Kidney tubule cell (primary cell): ENCODE results near the gene NISCH.

Source experiments
- DNase-seq: peaks from one replicate; pipeline ENCODE4 v3.0.0-alpha.2; 2018; ENCODE audit warnings: low spot score

NISCH gene

DNA sequence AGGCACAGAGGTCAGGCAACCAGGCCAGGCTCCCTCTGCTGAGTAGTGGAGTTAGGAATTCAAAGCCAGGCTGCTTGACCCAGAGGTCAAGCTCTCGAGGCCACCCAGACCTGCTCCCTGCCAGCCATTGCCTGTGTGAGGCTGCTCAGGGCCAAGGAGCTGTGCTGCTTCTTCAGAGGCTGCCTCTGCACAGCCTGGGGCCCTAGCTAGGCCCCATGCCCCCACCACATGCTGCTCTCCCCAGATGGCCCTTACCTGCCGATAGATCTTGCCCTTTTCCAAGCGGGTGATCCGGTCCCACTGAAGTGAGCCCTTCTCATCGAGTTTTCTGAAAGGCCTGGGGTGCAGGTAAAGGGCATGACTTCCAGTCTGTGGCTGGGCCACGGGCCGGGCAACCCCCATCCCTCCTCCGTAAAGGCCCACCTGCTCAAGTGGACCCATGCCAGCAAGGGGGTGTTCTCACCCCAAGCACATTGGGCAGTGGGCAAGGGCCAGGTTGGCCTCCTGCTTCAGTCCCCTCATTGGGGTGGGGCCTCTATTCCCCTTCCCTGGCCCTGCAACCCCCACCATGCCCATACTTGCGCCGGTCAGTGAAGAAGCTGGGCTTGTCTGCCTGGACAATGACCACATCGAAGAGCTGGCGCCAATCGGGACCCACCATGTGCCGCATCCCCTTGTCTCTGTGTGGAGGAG is 71.8 kb downstream of the NISCH start:
- DNase-seq, result peak; percentile 58

DNA sequence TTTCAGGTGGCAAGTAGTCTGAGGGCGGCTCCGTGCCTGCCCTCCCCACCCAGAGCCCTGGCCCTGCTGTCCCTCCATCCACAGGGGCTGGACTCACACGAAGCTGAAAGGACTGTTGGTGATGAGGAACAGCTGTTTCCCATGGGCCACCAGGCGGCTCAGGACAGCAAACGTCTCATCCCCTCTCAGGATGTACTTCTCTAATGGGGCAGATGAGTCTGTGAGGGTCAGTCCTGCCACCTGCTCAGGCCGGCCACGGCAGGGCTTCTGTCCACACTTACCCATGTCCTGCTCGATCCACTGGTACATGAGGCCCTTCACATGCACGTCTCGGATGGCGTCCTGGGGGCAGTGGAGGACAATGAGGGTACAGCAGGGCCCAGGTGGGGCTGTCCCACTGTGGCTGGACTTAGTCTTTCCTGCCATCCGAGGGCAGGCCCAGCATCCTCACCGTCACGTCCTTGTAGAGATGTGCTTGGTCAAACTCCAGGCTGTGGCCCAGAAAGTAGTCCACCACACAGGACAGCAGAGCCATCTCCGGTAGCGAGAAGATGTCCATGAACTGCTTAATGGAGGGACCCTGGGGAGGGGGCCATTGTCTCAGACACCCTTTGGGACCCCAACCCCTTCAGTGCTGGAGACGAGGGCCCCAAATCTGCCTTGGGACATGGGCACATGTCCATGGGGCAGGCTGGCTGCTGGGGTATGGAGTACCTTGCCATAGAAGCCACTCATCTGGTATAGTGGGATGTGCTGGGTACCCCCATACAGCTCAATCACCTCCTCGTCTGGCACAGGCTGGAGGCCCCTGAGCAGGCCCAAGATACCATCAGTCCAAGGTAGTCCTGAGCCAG is 72.6 kb downstream of the NISCH start:
- no peak for DNase-seq

DNA sequence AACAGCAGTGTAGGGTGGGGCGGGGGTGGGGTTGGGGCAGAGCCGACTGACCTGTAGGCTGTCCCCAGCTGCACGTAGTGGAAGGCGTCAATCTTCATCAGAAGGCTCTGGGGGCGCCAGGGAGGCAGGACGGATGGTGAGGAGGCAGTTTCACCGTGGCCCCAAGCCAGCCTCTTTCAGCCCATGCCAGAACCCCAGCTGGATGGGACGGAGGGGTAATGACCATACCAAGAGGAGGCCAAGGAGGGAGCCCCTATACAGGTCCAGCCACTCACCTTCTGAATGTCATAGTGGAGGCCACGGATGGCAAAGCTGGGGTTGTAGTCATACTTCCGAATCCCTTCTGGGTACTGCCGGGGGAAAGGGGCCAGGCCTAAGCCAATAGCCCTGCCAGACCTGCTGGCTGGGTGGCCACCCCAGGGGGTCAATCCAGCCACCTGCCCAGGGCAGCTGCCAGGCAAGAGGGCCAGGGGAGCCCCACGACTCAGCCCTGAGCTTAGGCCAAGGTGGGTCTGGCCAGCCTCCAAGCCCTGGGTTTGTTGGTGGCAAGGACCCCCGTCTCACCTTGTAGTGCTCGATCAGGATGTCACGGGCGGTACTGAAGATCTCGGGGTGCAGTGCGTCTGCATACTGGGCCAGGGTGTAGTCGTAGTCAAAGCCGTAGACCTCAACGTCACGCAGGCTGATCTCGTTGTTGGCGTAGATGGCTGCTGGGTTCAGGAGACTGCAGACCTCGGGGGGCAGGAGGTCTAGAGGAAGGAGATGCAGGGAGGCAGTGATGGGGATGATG is 73.4 kb downstream of the NISCH start:
- no peak for DNase-seq

DNA sequence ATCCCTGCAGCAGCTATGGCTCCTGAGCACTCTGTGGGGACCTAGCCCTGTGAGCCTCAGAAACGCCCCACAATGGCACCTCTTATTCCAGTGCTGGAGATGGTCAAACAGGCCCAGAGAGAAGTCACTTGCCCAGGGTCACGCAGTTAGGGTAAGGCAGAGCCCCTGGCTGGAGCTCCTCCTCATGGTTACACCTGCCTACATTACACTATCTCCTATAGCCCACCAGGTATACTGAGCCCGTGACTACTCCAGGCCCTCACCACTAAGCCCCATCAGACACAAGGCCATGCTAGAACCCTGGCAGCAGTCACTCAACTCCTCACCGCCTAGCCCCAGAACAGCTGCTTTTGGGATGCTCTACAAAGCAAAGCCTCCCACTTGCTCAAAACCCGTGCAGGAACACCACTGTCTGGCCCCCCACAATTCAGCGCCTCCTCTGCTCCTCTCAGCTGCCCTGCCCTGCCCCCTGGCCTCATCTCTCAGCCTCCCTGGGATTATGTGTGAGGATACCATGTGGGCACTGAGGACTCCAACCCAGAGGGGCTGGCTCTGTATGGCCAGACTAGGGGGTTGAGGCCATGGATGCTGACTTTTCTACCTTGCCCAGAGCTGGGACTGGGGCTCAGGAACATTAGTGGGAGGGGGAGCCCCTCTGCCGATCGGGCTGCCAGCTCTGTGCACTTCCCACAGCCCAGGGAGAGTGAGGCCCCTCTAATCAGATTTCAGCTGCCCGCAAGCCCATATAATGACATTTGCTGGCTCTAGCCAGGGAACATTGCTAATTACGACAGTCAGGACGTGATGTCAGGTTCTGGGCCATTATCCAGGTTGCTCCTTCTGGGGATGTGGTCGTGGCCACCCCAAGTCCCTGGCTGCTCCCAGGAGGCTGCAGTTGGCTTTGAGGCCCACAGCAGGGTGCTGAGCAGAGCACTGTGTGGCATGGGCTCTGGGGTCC is 74.3 kb downstream of the NISCH start:
- DNase-seq, result no peak

DNA sequence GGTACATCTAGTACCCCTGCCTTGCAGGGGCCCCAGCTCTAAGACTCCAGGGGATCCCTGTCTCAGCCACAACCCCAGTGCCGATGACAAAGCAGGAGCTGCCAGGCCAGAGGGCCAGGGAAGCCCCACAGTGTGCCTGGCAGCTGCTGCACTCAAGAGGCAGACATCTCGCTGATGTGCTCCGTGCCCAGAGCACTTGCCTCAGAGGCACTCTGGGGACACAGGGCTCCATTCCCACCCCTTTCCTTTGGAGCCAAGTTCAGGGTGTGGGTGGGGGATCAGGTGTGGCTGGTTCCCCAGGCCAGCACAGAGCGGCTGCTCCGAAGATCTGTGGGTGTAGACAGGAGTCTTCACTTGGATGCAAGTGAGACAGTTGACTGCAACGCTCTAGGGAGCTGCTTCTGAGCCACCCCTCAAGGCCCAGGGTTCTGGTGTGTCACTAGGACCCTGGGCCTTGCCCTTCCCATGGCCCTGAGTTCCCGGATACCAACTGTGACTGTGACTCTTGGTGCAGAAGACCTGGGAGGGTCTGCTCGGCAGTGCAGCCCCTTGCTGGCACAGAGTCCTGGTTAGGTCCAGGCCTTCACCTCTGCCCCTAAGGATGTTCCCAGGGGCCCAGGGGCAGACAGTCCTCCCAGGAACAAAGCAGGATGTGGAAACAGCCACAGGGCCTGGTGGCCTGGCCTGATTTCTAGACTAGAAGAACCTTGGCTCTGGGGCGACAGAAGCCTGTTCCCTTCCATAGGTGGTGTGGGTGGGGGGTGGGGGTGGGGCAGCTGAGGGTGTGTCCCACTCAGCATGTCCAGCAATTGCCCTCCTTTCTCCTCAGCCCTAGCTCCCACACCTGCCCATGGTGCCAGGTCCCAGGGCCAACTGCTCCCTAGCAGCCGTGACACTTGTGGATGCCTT is 75.8 kb downstream of the NISCH start:
- DNase-seq, result no peak

DNA sequence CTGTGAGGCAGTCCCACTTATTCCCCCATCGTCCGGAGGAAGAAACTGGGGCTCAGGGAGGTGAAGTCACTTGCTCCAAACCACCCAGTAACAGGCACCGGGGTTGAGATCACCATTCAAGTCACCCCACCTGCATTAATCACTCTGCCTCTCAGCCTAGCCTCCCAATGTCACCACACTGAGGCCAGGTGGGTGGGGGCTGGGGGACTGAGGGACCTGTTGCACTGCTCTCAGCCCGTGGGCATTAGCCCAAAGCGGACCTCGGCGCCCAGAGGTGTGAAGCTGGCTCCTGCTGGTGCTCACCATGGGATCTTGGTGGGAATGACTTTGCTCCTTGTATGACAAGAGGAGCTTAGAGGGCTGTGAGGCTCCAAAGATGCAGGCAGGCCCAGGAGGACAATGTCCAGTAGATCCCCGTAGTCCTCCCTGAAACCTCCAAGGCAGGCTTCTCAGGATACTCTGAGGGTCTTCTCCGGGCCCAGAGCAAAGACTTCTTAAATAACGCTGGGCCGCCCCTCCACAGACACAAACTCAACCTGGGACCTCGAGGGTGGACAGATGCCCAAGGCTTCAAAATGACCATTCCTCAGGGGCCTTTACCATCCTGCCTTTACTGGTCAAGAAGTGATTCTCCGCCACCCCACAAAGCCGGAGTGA is 76.6 kb downstream of the NISCH start:
- DNase-seq, result no peak

DNA sequence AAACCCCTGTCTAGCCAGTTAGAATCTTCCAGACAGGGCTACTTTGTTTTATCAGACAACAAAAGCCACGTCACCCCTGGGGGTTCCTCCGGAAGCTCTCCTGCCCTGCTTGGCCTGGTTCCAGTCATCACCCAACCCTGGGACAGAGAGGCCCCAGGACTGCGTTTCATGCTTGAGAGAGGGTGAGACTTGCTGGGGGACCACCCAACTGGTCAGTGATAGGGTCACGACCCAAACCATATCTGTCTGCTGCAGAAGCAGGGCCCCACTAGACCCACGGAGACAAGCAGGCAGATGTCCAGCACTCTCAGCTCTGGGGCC is 77.1 kb downstream of the NISCH start:
- peak; percentile 19 for DNase-seq

DNA sequence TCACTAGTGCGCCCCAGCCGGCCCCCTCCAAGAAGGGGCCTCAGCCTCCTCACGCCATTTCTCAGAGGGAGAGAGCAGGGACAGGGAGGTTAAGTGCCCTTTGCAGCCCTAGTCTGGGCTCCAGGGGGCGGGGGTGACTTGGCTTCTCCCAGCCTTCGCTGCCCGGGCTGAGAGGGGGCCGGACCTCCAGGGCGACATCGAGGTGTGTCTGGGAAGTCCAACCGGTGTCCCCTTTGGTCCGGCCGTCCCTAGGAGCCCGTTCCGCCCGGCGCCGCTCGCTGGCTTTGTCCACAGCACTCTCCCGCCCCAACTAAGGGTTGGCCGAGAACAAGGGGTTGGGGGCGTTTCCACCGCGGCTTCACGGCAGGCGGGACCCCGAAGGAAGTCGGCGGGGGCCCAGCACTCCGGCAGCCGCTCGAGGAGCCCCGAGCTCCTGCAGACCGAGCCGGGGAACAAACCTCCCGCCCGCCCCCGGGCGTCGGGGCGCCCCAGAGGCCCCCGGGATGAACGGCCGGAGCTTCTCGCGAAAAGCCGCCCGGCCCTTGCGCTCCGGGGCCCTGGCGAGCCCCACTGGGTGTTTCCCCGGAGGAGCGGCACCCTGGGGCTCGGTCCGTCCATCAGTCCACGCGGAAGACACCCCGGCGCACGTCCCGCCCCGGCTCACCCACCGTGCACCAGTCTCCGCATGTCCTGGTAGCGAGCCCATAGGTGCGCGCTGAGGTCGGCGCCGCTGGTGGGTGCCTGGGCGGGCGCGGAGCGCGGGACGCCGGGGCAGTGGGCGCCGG is 77.6 kb downstream of the NISCH start:
- peak; percentile 41 for DNase-seq

DNA sequence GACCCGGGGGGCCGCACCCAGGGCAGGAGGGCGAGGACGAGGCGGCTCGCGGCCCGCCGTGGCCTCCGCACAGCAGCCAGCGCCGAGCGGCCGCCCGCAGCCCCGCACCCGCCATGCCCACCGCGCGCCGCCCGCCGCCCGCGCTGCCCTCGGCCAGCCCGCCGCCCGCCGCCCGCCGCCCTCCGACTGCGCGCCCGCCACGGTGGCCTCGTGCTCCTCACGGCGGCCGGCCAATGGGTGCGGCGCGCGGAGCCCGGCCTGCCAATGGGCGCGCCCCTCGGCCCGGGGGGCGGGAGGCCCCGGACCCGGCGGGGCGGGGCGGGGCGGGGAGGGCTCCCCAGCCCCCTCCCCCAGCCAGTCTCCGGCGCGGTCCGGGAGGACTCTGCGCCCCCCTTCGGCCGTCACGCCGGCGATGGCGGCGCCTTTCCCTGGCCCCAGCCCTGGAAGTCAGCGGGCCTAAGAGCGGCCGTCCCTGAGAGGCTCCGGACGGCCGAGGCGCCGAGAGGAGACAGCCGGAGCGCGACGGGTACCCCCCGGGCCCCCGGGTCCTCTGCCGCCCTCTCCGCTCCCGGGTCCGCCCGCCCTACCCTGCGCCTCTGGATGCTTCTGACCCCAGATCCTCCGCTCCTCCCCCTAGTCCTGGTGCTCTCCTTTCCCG is 78.3 kb downstream of the NISCH start, which contains the start of gene NT5DC2:
Gene NT5DC2, minus strand, starts transcription at position 235 of the 658 bp plus-strand sequence. Its CDS starts 120 bp downstream, at position 115.
- peak; percentile 84 for DNase-seq

DNA sequence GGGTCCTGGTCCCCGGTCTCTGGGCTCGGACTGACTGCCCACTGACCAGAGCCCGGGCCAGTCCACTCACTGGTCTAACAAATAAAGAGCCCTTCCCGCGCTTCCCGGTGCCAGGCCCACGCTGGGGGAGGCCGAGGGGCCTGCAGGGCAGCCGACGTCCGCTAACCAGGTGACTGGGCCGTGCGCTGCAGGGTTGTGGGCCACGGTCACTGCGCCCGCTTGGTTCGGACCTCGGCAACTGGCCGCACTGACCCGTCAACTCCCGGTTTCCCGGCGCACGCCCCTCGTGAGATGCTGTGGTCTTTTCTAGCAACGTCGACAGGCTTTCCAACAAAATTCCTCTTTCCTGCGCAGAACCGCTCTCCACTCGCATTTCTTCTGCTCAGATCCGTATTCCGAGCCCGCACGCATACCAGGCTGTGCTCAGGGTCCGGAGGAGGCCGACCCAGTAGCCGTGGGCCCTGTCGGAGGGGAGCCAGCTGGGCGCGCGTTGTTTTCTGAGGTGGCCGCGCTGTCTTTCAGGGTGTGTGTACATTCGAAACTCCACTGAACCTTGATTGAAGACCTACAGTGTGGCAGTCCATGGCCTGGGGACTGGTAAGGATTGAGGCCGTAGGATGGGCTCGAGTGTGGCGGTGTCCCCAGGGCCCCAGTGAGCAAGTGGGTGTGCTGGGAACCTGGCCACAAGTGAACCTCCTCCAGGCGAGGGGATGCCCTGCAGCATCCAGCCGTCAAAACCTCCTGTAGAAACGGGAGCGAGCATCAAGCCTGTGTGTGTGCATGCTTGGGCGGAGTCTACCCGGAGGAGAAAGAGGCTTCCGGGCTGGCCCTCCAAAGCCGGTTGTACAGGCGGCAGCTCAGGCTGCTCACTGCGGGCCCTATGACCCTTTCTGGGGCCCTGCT is 79.1 kb downstream of the NISCH start:
- peak; percentile 27 for DNase-seq

DNA sequence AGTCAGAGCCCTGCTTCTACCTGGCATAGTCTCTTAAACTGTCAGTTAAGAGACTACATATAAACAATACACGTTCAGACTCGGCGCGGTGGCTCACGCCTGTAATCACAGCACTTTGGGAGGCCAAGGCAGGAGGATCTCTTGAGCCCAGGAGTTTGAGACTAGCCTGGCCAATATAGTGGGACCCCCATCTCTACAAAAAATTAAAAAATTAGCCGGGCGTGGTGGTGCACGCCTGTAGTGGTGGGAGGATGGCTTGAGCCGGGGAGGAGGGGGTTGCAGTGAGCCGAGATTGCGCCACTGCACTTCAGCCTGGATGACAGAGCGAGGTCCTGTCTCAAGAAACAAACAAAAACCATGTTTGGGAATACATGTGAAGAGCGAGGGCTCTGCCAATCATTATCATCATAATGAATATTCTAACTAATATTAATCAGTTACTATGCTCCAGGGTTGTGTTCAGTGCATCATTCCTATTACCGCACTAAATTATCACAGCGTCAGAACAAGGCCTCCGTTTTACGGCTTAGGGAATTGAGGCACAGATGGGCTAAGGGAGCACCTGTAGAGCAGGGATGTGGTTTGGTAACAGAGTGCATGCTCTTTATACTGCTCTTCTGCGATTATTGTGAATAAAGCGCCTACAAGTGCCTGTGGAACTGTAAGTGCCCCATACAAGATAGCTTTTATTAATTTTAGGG is 80.2 kb downstream of the NISCH start:
- no peak for DNase-seq

DNA sequence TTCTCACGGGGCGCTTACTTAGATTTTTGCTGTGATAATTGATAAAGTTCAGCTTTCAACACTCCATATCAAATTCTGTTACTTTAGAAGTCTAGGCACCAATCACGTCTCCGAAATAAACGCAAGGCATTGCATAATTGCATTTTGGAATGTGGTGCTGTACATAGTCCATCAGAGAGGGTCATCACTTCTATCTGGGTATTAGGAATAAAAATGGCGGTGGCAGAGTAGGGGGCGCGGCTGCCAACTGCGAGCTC is 80.6 kb downstream of the NISCH start:
- DNase-seq, result no peak

DNA sequence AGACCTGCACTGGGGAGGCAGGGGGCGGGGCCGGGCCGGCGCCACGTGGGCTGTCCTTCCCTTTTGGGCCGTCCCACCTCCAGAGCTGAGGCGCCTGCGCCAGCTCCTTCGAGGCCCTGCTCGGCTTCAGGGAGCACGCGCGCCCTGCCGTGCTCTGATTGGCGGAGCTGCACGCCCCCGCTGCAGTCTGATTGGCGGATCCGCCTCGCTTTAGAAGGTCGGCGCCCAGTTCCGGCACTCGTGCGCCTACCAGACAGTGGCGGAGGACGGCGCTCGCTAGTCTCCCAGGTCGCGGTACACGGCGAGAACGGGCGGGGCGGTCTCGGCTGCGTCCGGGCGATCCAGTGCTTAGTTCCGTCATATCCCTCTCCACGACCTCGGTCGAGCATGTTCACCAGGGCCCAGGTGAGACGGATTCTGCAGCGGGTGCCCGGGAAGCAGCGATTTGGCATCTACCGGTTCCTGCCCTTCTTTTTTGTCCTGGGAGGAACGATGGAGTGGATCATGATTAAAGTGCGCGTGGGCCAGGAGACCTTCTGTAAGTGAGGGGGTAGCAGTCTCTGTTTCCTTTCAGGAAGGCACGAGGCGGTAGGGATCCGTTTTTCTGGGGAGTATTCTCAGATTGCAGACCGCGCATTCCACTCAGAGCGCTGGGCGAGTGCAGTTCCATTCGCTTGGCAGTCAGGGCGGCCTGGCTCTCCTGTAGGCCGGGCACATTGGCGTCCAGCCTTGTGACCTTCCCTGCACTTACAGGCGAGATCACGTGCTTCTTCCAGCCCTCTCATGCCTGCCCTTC is 81.2 kb downstream of the NISCH start, which contains the start of gene UQCC5:
Gene UQCC5, plus strand, starts transcription at position 237 of the 796 bp plus-strand sequence. Its CDS starts 151 bp downstream, at position 388.
- DNase-seq, result peak; percentile 99

DNA sequence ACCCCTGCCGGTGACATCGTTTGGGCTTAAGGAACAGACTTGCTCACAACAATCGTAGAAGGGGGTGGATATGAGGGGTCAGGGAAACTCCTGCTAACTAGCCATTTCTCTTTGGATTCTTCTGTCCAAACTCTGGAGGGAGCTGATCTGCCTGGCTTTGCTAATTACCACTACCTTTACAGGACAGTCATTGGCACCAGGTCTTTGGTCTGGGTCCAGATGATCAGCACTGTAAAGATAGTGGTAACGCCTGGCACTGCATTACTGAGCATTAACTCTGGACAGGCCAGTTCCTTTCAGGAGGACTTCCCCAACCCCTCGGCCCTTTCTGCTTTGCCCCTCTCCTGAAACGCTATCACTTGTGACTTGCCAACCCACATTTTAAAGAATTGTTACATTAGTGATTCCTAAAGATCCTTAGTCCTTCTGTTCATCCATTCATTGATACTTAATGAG is 81.8 kb downstream of the NISCH start:
- no peak for DNase-seq

DNA sequence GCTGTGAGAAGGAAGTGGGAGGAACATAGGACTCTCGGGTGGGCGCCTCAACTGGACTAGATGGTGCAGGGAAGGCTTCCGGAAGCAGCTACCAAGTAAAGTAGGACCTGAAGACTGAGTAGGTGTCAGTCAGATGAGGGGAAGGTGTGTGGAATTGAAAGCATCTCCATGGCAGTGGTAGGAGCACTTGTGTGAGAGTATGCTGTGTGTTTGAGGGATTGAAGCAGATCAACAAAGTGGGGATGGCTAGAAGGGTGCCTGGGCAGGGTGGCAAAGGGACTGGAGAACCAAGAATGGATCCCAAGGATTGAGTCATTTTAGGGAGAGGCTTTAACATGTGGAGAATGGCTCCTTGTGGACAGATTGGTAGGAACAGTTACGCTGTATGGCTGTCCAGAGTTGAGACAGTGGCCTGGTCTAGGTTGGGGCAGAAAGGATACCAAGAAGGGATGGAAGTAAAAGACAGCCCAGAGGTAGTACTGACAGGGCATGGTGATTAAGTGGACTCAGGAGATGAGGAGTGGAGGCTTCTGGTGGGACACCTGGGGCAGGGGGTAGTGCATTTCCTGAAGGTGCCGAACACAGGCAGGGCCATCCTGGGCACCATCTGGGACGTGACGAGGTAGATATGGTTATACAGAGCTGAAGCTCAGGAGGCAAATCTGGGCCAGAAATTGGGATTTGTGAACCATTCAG is 82.5 kb downstream of the NISCH start:
- DNase-seq, result no peak
